ENCODE measurements around the gene NFYB.

The NFYB gene

GRCh38 chr12:104090685-104091084 lies 47.3 kb downstream of the NFYB start:
- Histone ChIP-seq H2AFZ (ENCODE audit: low read depth, low read length) (no peak overlapping the region), H3K9ac (ENCODE audit: low read depth, low read length) (no peak overlapping the region), H3K36me3 (ENCODE audit: insufficient read depth, low read length) (peaks cover 64% of the 10 kb centered on the region), H3K4me2 (ENCODE audit: insufficient read depth, low read length) (no peak overlapping the region), H3K4me3 (ENCODE audit: low read depth in 1 of 2, low read length in 2 of 2) (no peak overlapping the region), H3K79me2 (ENCODE audit: insufficient read depth, low read length) (no peaks in the 10 kb centered on the region), H3K27ac (ENCODE audit: low read length) (no peak overlapping the region), H3K4me1 (ENCODE audit: insufficient read depth, low read length) (no peaks in the 10 kb centered on the region), H3K9me3 (ENCODE audit: insufficient read depth, low read length, severe bottlenecking) (no peaks in the 10 kb centered on the region), H4K20me1 (ENCODE audit: insufficient read depth, low read length) (no peaks in the 10 kb centered on the region), H3K27me3 (ENCODE audit: insufficient read depth, low read length, poor library complexity) (no peaks in the 10 kb centered on the region)
- TF ChIP-seq EZH2 (IDR thresholded peaks at IDR 0.05; ENCODE audit: borderline replicate concordance, low read depth, low read length, severe bottlenecking) (no peak), CTCF (IDR thresholded peaks at IDR 0.05; ENCODE audit: borderline replicate concordance, extremely low read depth, low read length, poor library complexity, severe bottlenecking) (no peak)
- no peak for DNase-seq
- no peak for ATAC-seq (ENCODE audit: insufficient read depth, low read depth)

- no peak overlapping the region for H3K9ac ChIP-seq (ENCODE audit: low read depth, low read length)
- H3K4me2 ChIP-seq (ENCODE audit: insufficient read depth, low read length) = no peak overlapping the region
- ATAC-seq (ENCODE audit: insufficient read depth, low read depth) (no peak), DNase-seq (no peak)
- H3K4me3 ChIP-seq (ENCODE audit: low read depth in 1 of 2, low read length in 2 of 2) = no peak overlapping the region
- no peaks in the 10 kb centered on the region for H3K9me3 ChIP-seq (ENCODE audit: insufficient read depth, low read length, severe bottlenecking)
- H3K27ac ChIP-seq (ENCODE audit: low read length) = no peak overlapping the region
- no peak overlapping the region for H2AFZ ChIP-seq (ENCODE audit: low read depth, low read length)
- TF ChIP-seq CTCF (IDR thresholded peaks at IDR 0.05; ENCODE audit: borderline replicate concordance, extremely low read depth, low read length, poor library complexity, severe bottlenecking) (no peak), EZH2 (IDR thresholded peaks at IDR 0.05; ENCODE audit: borderline replicate concordance, low read depth, low read length, severe bottlenecking) (no peak)
- no peaks in the 10 kb centered on the region for H4K20me1 ChIP-seq (ENCODE audit: insufficient read depth, low read length)
- H3K79me2 ChIP-seq (ENCODE audit: insufficient read depth, low read length) = no peaks in the 10 kb centered on the region
- peaks cover 64% of the 10 kb centered on the region for H3K36me3 ChIP-seq (ENCODE audit: insufficient read depth, low read length)
- no peaks in the 10 kb centered on the region for H3K4me1 ChIP-seq (ENCODE audit: insufficient read depth, low read length)
- H3K27me3 ChIP-seq (ENCODE audit: insufficient read depth, low read length, poor library complexity) = no peaks in the 10 kb centered on the region
These were observed 54.1 kb downstream of the NFYB start for GRCh38 chr12:104083769-104084475.

DNA sequence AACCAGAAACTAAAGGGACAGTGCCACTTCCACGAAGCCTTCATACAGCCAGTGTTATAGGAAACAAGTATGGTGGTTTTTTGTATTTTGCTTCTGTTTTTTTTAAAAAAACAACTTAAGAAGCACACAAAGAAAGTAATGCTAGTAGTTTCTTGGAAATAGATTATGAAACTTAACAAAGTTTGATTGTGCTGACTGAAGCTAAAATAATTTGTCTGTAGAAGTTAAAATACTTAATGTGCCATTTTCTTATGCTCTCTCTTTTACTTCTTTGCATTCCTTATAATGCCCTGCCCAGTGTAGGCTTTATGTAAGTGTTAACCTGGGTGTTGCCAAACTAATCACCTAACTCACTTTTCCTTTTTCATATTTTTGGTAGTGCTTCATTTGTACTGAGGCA lies 57.2 kb downstream of the NFYB start:
- Histone ChIP-seq H3K36me3 (ENCODE audit: insufficient read depth, low read length) (peaks cover 49% of the 10 kb centered on the region), H3K27ac (ENCODE audit: low read length) (no peak overlapping the region), H3K4me3 (ENCODE audit: low read depth in 1 of 2, low read length in 2 of 2) (no peak overlapping the region), H3K9me3 (ENCODE audit: insufficient read depth, low read length, severe bottlenecking) (no peaks in the 10 kb centered on the region), H3K4me1 (ENCODE audit: insufficient read depth, low read length) (no peaks in the 10 kb centered on the region), H4K20me1 (ENCODE audit: insufficient read depth, low read length) (no peaks in the 10 kb centered on the region), H3K79me2 (ENCODE audit: insufficient read depth, low read length) (peaks cover 11% of the 10 kb centered on the region; the same call in 1 of the 2 replicates), H2AFZ (ENCODE audit: low read depth, low read length) (no peak overlapping the region), H3K9ac (ENCODE audit: low read depth, low read length) (no peak overlapping the region), H3K4me2 (ENCODE audit: insufficient read depth, low read length) (no peak overlapping the region), H3K27me3 (ENCODE audit: insufficient read depth, low read length, poor library complexity) (no peaks in the 10 kb centered on the region)
- TF ChIP-seq EZH2 (IDR thresholded peaks at IDR 0.05; ENCODE audit: borderline replicate concordance, low read depth, low read length, severe bottlenecking) (no peak), CTCF (IDR thresholded peaks at IDR 0.05; ENCODE audit: borderline replicate concordance, extremely low read depth, low read length, poor library complexity, severe bottlenecking) (no peak)
- no peak for DNase-seq
- ATAC-seq (ENCODE audit: insufficient read depth, low read depth) = no peak
